Body of pancreas (tissue), 4 donors: ENCODE measurements around the gene CLK4. TPM values are rescaled to one million over a fixed set of nuclear protein-coding genes. Genes with fewer than 3 reads are reported as not detected.
A peak's percentile ranks its signal among the peaks of the same experiment; 100 is the strongest.

Source experiments
- ATAC-seq: fragments of 150-250 bp; one replicate; pipeline ENCODE4 v1.9.1; 2016
- DNase-seq, 4 donors: peaks; one replicate each; pipeline ENCODE4 v3.0.0-alpha.2; 2019
- H3K27ac ChIP-seq, 4 donors: fragments of 200-600 bp; sonication (generic); 1 replicate in 3 of 4; 2 replicates in 1 of 4; pipeline versions ENCODE4 v1.5.1 to v1.6.1; 2016 to 2019; ENCODE audit warnings: mild to moderate bottlenecking in 1 of 4, mixed read lengths in 1 of 4, moderate library complexity in 1 of 4
- H3K27me3 ChIP-seq, 2 donors: fragments of 200-600 bp; sonication (generic); one replicate each; pipeline ENCODE4 v1.6.0; 2016; ENCODE audit warnings: mild to moderate bottlenecking in 1 of 2
- H3K36me3 ChIP-seq, 2 donors: fragments of 200-600 bp; sonication (generic); replicated peaks in 1 of 2; 2 replicates each; pipeline ENCODE4 v1.5.1; 2016; ENCODE audit warnings: low read depth in 2 of 2; ENCODE audit not compliant: insufficient read depth in 1 of 2
- H3K4me1 ChIP-seq: fragments of 200-600 bp; sonication (generic); one replicate; pipeline ENCODE4 v1.6.0; 2016
- H3K4me3 ChIP-seq, 2 donors: fragments of 200-600 bp; sonication (generic); 1 replicate in 1 of 2; 2 replicates in 1 of 2; pipeline ENCODE4 v1.5.1; 2016 to 2019
- H3K9me3 ChIP-seq, 3 donors: fragments of 200-600 bp; sonication (generic); 1 replicate in 2 of 3; 2 replicates in 1 of 3; pipeline ENCODE4 v1.5.1; 2016
- CTCF ChIP-seq, 7 experiments: fragments of 450-650 bp in 4 of 7; fragments of 200-600 bp in 3 of 7; sonication (generic) in 3 of 7; IDR thresholded peaks; one replicate each; pipeline ENCODE4 v1.5.1; 2016 to 2019; ENCODE audit warnings: antibody characterized with exemption in 7 of 7
- POLR2A ChIP-seq, 3 donors: fragments of 450-650 bp; IDR thresholded peaks; one replicate each; pipeline ENCODE4 v1.6.1; 2016; ENCODE audit warnings: antibody characterized with exemption in 3 of 3, mild to moderate bottlenecking in 2 of 3
- WGBS, 2 donors: methylation state at CpG; one replicate each; pipeline ENCODE4 v1.1.5; 2017; 5-methylcytosine and 5-hydroxymethylcytosine counted together
- intact Hi-C: fragments of 100-400 bp; cut with DNase I; formaldehyde crosslinking; loops from one replicate; pipeline ENCODE4 v1.15.1; 2023
- total RNA-seq, 2 donors: library from RNA; depleted of rRNA; stranded (reverse); fragments of >200 nt; gene quantifications; one replicate each; pipeline ENCODE4 v1.1.0, GENCODE V29; 2016

CLK4 gene
- total RNA-seq, 2 donors from 2014 or later: 46.5 to 49.0 TPM

- H3K4me1 ChIP-seq: peaks cover 4% of the 10 kb centered on the region
- H3K27me3 ChIP-seq: no peaks in the 10 kb centered on the region
- H3K36me3 ChIP-seq: no peaks in the 10 kb centered on the region
- intact Hi-C loops: no loop called here
- TF ChIP-seq CTCF (IDR thresholded peaks at IDR 0.05) (no peak), POLR2A (IDR thresholded peaks at IDR 0.05) (no peak)
- no peak overlapping the region for H3K27ac ChIP-seq
- WGBS, 2 donors: 41 to 52% methylated on average over 4 of the region's 4 CpGs
- DNase-seq (no peak), ATAC-seq (no peak)
- no peaks in the 10 kb centered on the region for H3K9me3 ChIP-seq
- no peak overlapping the region for H3K4me3 ChIP-seq
These were observed 5.4 kb upstream of the CLK4 start for GRCh38 chr5:178632285-178632684.

GRCh38 chr5:178630951-178631350, 4.1 kb upstream of the CLK4 start:
- no peaks in the 10 kb centered on the region for H3K27me3 ChIP-seq
- DNase-seq: no peak
- TF ChIP-seq CTCF (IDR thresholded peaks at IDR 0.05): no peak
- TF ChIP-seq POLR2A (IDR thresholded peaks at IDR 0.05): no peak
- H3K4me1 ChIP-seq: peaks cover 5% of the 10 kb centered on the region
- no peak for ATAC-seq
- no peak overlapping the region for H3K4me3 ChIP-seq
- H3K36me3 ChIP-seq: no peaks in the 10 kb centered on the region
- 0 to 26% methylated on average over 2 of the region's 2 CpGs for WGBS, 2 donors
- intact Hi-C loops: no loop called here
- H3K27ac ChIP-seq: no peak overlapping the region
- no peaks in the 10 kb centered on the region for H3K9me3 ChIP-seq

GRCh38 chr5:178630475-178630930, 3.7 kb upstream of the CLK4 start:
- DNase-seq (no peak), ATAC-seq (no peak)
- TF ChIP-seq CTCF (IDR thresholded peaks at IDR 0.05) (no peak), POLR2A (IDR thresholded peaks at IDR 0.05) (no peak)
- WGBS, 2 donors: 35 to 42% methylated on average over 4 of the region's 4 CpGs
- H3K9me3 ChIP-seq: no peaks in the 10 kb centered on the region
- no peaks in the 10 kb centered on the region for H3K27me3 ChIP-seq
- H3K4me1 ChIP-seq: peaks cover 5% of the 10 kb centered on the region
- intact Hi-C loops: no loop called here
- H3K36me3 ChIP-seq: no peaks in the 10 kb centered on the region
- no peak overlapping the region for H3K4me3 ChIP-seq
- no peak overlapping the region for H3K27ac ChIP-seq

- H3K27me3 ChIP-seq: no peaks in the 10 kb centered on the region
- TF ChIP-seq CTCF (IDR thresholded peaks at IDR 0.05) (no peak), POLR2A (IDR thresholded peaks at IDR 0.05) (no peak)
- no peak for ATAC-seq
- peaks cover 3 to 5% of the 10 kb centered on the region in 2 donors for H3K36me3 ChIP-seq
- H3K27ac ChIP-seq: peak overlapping the region; percentile 84 to 97 (median 94)
- peak overlapping the region in 1 of 2 donors; percentile 78 for H3K4me3 ChIP-seq
- WGBS, 2 donors: 4 to 5% methylated on average over 7 to 20 of the region's 20 CpGs
- no peak for DNase-seq
- intact Hi-C loops: no loop called here
- H3K9me3 ChIP-seq: no peaks in the 10 kb centered on the region
- H3K4me1 ChIP-seq: peaks cover 25% of the 10 kb centered on the region
These were observed 379 bp upstream of the CLK4 start for GRCh38 chr5:178627259-178627598.

GRCh38 chr5:178625679-178626483, 969 bp downstream of the CLK4 start:
- DNase-seq (no peak), ATAC-seq (peak; percentile 22)
- Histone ChIP-seq H3K4me1 (peaks cover 25% of the 10 kb centered on the region), H3K36me3 (peaks cover 5 to 7% of the 10 kb centered on the region in 2 donors), H3K27me3 (no peaks in the 10 kb centered on the region), H3K4me3 (peak overlapping the region; percentile 51 to 78), H3K9me3 (no peaks in the 10 kb centered on the region), H3K27ac (peak overlapping the region; percentile 84 to 97 (median 94))
- 0% methylated on average over 15 to 23 of the region's 23 CpGs for WGBS, 2 donors
- intact Hi-C loops: no loop called here
- no peak for TF ChIP-seq CTCF (IDR thresholded peaks at IDR 0.05)
- TF ChIP-seq POLR2A (IDR thresholded peaks at IDR 0.05): no peak
